K562 (cell line): ENCODE results near the gene PUM1. TPM values are rescaled to one million over a fixed set of nuclear protein-coding genes. Genes with fewer than 3 reads are reported as not detected.

Experiments
- ARID2 ChIP-seq: fragments of 450-650 bp; IDR thresholded peaks from 2 replicates; pipeline ENCODE4 v1.6.1; 2017; ENCODE audit warnings: antibody characterized with exemption, mild to moderate bottlenecking
- CCNT2 ChIP-seq: IDR thresholded peaks from 2 replicates; pipeline ENCODE4 v1.6.1; 2011; ENCODE audit warnings: borderline replicate concordance, low read depth, mild to moderate bottlenecking, moderate library complexity, mixed read lengths, low read length; ENCODE audit not compliant: insufficient read length; ENCODE audit errors: extremely low read depth
- CEBPZ ChIP-seq: fragments of 150-350 bp; IDR thresholded peaks from 2 replicates; pipeline ENCODE4 v1.6.1; 2014; ENCODE audit warnings: low read depth, mild to moderate bottlenecking, low read length, borderline replicate concordance
- CREBBP ChIP-seq: IDR thresholded peaks from one replicate; pipeline ENCODE4 v1.6.1; 2012; ENCODE audit warnings: low read depth, mild to moderate bottlenecking, control low read depth, inconsistent platforms, low read length
- DNMT1 ChIP-seq: fragments of 450-650 bp; IDR thresholded peaks from 2 replicates; pipeline ENCODE4 v1.6.1; 2016; ENCODE audit warnings: antibody characterized with exemption, mild to moderate bottlenecking
- FOSL1 ChIP-seq: fragments of 200-800 bp; sonication (Bioruptor generic); conservative IDR thresholded peaks from 2 replicates; pipeline ENCODE4 v1.6.1; 2016; ENCODE audit warnings: missing genetic modification characterization, missing compliant biosample characterization
- FOXA3 ChIP-seq, 2 experiments: fragments of 450-650 bp in 1 of 2; sonication (generic) in 1 of 2; formaldehyde crosslinking; IDR thresholded peaks in 1 of 2; conservative IDR thresholded peaks in 1 of 2; 2 replicates each; pipeline versions ENCODE4 v1.4.0 to v1.8.0; 2020 to 2022; ENCODE audit warnings: mild to moderate bottlenecking in 2 of 2, missing genetic modification reagents in 1 of 2
- HNRNPK ChIP-seq: fragments of 200-400 bp; formaldehyde crosslinking; IDR thresholded peaks from one replicate; pipeline ENCODE4 v1.6.1; 2018; ENCODE audit warnings: mild to moderate bottlenecking, low read depth, low read length; ENCODE audit not compliant: poor library complexity, severe bottlenecking
- MYNN ChIP-seq, 2 experiments: sonication (generic); formaldehyde crosslinking in 1 of 2; IDR thresholded peaks; 2 replicates each; pipeline versions ENCODE4 v1.5.0 to v1.6.1; 2016 to 2020; ENCODE audit warnings: antibody characterized with exemption in 1 of 2, missing genetic modification reagents in 1 of 2
- RNF2 ChIP-seq: sonication (generic); IDR thresholded peaks from 2 replicates; pipeline ENCODE4 v1.6.1; 2016
- SMARCA4 ChIP-seq: fragments of 450-650 bp; IDR thresholded peaks from 2 replicates; pipeline ENCODE4 v1.6.1; 2016
- YBX1 ChIP-seq: fragments of 450-650 bp; IDR thresholded peaks from 2 replicates; pipeline ENCODE4 v1.7.1; 2016; ENCODE audit warnings: mild to moderate bottlenecking
- ZBTB33 ChIP-seq: sonication (generic); formaldehyde crosslinking; IDR thresholded peaks from 2 replicates; pipeline ENCODE4 v1.8.1; 2023; ENCODE audit warnings: mild to moderate bottlenecking, missing genetic modification reagents
- ZNF324 ChIP-seq: fragments of 250-450 bp; sonication (Bioruptor Pico); IDR thresholded peaks from 2 replicates; pipeline ENCODE4 v1.4.0; 2020; ENCODE audit warnings: mild to moderate bottlenecking
- ZZZ3 ChIP-seq: fragments of 450-650 bp; IDR thresholded peaks from 2 replicates; pipeline ENCODE4 v1.6.1; 2016; ENCODE audit warnings: antibody characterized with exemption, mild to moderate bottlenecking, moderate library complexity
- polyA plus RNA-seq, 8 experiments: library from polyadenylated mRNA; depleted of rRNA in 4 of 8; stranded (reverse) in 5 of 8; unstranded in 3 of 8; fragments of >200 nt; fragmentation: Nextera tagmentation in 2 of 8; fragmentation: Illumina TruSeq in 1 of 8; extraction: Ambion mirVana in 2 of 8; extraction: Trizol in 1 of 8; gene quantifications; 2 replicates each; pipeline versions ENCODE4 v1.2.1 to v1.2.3, GENCODE V29; 2011 to 2014; ENCODE audit warnings: inconsistent platforms in 1 of 8, missing spikeins in 1 of 8
- total RNA-seq, 7 experiments: library from RNA; depleted of rRNA in 6 of 7; stranded (reverse); fragments of >200 nt in 6 of 7; fragmentation: Illumina TruSeq in 2 of 7; extraction: Trizol in 2 of 7; gene quantifications; 2 replicates each; pipeline versions ENCODE4 v1.2.1 to v1.2.3, GENCODE V29; 2011 to 2021; ENCODE audit warnings: low replicate concordance in 1 of 7
- TF ChIP-seq, protein P1 (sequence below): sonication (generic); formaldehyde crosslinking; IDR thresholded peaks from 2 replicates; pipeline ENCODE4 v1.8.1; 2022; ENCODE audit warnings: missing genetic modification reagents
- TF ChIP-seq, protein P2 (sequence below): fragments of 450-650 bp; IDR thresholded peaks from 2 replicates; pipeline ENCODE4 v1.6.1; 2018; ENCODE audit warnings: mild to moderate bottlenecking, low read depth; ENCODE audit not compliant: partially characterized antibody

PUM1 gene
- total and polyA plus RNA-seq, 9 of the 15 experiments (the other 6 are each of a cell fraction or from before 2014, with no cell fraction given): 37.7 to 104 (median 55.7) TPM

GRCh38 chr1:31084782-31085569, 19.5 kb upstream of the PUM1 start (continued):
- TF ChIP-seq CEBPZ (no peak), HNRNPK (no peak), DNMT1 (no peak), CCNT2 (peak; percentile 72), ARID2 (no peak), FOSL1 (peak; percentile 88), YBX1 (no peak), MYNN (IDR thresholded peaks at IDR 0.05) (peak; percentile 50; the same call in 1 of the 2 replicates), MYNN (CRISPR knock-in tag; IDR thresholded peaks at IDR 0.05) (no peak), SMARCA4 (peak; percentile 55; the same call in 1 of the 2 replicates), ZZZ3 (no peak), CREBBP (no peak), FOXA3 (CRISPR knock-in tag; conservative IDR thresholded peaks at IDR 0.05 in 1 of 2, IDR thresholded peaks at IDR 0.05 in 1 of 2) (peak; percentile 41 to 81; a peak in 2 of 4 replicates), RNF2 (peak; percentile 68; the same call in 1 of the 2 replicates), ZNF324 (CRISPR knock-in tag) (no peak), ZBTB33 (no peak)
- TF ChIP-seq, protein P1, sequence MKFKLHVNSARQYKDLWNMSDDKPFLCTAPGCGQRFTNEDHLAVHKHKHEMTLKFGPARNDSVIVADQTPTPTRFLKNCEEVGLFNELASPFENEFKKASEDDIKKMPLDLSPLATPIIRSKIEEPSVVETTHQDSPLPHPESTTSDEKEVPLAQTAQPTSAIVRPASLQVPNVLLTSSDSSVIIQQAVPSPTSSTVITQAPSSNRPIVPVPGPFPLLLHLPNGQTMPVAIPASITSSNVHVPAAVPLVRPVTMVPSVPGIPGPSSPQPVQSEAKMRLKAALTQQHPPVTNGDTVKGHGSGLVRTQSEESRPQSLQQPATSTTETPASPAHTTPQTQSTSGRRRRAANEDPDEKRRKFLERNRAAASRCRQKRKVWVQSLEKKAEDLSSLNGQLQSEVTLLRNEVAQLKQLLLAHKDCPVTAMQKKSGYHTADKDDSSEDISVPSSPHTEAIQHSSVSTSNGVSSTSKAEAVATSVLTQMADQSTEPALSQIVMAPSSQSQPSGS (CRISPR knock-in tag): no peak
- TF ChIP-seq, protein P2, sequence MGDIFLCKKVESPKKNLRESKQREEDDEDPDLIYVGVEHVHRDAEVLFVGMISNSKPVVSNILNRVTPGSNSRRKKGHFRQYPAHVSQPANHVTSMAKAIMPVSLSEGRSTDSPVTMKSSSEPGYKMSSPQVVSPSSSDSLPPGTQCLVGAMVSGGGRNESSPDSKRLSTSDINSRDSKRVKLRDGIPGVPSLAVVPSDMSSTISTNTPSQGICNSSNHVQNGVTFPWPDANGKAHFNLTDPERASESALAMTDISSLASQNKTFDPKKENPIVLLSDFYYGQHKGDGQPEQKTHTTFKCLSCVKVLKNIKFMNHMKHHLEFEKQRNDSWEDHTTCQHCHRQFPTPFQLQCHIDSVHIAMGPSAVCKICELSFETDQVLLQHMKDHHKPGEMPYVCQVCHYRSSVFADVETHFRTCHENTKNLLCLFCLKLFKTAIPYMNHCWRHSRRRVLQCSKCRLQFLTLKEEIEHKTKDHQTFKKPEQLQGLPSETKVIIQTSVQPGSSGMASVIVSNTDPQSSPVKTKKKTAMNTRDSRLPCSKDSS: no peak
